ENCODE results near the gene BYSL.

The BYSL gene

GRCh38 chr6:41914869-41915530, 6.3 kb upstream of the BYSL start:
- DNase-seq, result no peak

- peak; percentile 33 for DNase-seq
These were observed 3.8 kb upstream of the BYSL start for GRCh38 chr6:41917528-41917927.

DNA sequence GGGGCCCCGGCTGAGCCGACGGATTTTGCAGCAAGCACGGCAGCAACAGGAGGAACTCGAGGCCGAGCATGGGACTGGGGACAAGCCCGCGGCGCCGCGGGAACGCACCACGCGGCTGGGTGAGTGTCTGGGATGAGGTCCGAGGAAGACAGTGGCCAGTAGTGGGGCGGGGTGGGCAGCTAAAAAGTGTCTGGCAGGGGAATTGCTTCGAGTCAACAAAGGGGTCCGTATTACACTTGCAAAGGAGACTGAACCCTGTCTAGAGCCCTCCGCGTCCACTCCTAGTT, 356 bp downstream of the BYSL start:
- DNase-seq, result no peak

GRCh38 chr6:41922154-41922553, 855 bp downstream of the BYSL start:
- DNase-seq, result no peak

DNA sequence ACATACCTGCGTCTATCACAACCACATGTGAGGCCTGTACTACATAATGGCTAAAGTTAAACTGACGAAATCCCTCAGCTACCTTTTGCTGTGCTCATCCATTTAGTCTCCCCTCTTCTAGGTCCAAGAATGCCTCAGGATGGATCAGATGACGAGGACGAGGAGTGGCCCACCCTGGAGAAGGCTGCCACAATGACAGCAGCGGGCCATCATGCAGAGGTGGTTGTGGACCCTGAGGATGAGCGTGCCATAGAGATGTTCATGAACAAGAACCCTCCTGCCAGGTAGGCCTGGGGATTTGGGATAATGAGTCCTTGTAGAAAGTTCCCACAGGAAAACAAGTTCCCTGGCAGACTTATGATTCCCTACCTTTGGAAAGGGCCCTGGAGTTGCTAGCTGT, 6.0 kb downstream of the BYSL start:
- no peak for DNase-seq

GRCh38 chr6:41929924-41930323, 8.6 kb downstream of the BYSL start:
- no peak for DNase-seq

- no peak for DNase-seq
These were observed 10.5 kb downstream of the BYSL start for GRCh38 chr6:41931792-41932191.

DNA sequence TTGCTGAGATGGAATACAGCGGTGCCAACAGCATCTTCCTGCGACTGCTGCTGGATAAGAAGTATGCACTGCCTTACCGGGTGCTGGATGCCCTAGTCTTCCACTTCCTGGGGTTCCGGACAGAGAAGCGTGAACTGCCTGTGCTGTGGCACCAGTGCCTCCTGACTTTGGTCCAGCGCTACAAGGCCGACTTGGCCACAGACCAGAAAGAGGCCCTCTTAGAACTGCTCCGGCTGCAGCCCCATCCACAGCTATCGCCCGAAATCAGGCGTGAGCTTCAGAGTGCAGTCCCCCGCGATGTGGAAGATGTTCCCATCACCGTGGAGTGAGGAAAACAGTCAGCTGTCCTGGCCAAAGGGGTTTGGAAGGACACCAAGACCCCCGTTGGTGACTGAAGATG, 11.1 kb downstream of the BYSL start:
- DNase-seq, result no peak

DNA sequence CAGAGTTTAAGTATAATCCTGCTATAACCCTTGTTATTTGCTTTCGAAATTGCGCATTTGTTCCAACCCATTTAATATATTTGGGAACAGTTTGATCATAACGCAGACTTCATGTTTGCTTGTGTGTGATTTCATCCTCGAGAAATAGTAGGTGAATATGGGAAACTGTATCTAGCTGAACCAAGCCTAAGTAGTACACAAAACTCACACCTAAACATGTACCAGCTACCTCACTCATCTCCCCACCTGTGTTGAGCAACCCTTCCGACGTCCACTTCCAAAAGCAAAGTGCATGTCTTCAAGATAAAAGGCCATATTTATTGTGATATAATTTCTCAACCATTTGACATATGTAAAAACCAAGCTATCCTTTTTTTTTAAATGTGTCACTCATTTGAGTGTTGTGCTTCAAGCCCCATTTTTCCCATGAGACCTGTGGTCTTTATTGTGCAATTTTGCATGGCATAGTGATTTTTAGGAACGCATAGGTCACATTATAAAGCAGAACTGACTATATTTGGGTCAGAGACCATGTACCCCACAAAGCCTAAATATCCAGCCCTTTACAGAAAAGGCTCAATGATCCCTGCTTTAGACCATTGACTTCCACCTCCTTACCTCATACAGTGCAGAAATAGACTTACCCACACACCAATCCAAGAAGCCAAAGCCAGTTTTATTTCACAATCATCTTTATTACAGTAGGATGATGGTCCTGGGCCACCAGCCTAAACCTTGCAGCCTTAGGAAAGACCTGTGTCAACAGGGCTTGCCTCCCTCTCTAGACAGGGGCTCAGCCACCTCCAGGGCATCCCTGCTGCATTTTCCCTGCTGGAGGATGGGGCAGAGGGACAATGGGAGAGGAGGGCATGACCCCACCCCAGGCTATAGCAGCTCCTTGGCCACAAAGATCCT, 13.2 kb downstream of the BYSL start:
- no peak for DNase-seq

DNA sequence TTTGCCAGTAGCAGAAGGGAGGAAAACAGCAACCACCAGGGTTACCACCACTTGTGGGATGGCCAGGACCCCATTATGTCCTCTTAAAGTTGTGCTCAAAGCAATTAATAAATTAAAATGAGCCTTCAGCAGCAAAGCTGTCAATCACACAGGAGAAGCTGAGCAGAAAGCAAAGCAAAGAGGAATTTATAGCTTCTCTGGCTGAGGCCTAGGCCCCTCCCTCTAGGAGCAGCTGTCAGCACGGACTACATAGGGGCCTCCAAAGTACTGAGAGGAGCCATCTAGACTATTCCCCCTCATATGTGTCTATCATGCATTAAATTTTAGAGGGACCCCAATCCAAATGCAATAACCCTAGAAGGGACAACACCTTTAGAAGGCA, 13.9 kb downstream of the BYSL start:
- no peak for DNase-seq

GRCh38 chr6:41935685-41936072, 14.4 kb downstream of the BYSL start:
- DNase-seq, result no peak

DNA sequence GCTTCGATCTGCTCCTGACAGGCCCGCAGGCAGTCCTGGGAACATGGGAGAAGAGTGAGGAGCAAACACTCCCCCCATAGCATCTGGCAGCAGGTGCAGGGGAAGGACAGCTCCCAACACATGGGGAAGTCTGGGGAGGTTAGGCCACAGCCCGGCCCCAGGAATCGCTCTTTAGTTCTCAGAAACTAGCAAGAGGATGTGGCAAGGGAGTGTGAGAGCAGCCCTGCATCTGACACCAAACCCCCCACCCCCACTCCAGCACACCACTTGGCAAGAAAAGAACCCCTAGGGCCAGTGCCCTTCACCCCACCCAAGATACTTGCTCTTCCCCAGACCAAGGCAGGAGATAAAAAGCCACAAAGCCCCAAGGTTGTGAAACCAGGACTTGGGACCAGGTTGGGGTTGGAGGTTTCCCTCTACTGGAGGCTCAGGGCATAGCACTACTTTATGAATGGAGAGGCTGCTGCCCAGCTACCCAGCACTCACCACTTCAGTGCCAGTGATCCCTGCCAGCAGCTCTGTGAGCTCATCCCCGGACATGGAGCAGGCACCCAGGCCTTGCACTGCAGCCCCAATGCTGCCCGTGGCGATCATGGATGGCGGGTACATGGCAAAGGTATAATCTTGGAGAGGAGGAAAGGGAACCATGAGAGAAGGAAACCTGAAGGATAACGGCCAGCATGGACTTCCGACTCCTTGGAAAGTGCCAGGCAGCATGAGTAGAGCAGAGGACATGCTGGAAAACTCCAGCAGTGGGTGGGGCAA, 15.0 kb downstream of the BYSL start:
- DNase-seq, result peak; percentile 69

- no peak for DNase-seq
These were observed 16.2 kb downstream of the BYSL start for GRCh38 chr6:41937472-41937860.

DNA sequence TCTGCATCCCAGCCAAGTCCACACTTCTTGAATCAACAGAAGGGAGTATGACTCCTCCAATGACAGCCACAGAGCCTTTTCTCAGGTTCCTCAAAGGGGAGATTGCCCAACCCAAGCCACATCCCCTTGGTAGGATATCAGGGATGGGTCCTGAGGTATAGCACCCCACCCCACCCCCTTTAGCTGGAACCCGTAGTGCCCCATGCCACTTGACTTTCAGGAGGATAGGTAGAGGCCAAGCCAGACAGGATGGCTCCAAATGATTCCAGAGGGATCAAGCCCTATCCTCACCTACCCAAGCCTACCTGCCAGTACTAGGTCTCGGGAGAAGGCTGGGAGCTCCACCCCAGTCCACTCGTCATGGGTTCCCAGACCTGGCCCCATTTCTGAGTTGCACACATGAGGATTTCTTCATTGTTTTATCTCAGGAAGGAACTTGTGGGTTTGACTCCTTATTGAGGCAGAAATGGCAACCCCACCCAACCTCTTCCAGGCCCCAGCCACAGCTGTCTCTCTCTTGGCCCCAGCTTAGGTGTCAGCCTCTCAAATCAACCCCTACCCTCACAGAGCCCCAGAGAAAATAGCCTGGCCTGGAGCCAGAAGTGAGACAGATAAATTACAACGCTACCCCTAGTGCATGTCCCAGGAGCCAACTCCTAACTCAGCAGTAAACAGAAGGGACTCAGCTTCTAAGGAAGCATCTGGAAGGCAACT, 16.7 kb downstream of the BYSL start:
- no peak for DNase-seq

DNA sequence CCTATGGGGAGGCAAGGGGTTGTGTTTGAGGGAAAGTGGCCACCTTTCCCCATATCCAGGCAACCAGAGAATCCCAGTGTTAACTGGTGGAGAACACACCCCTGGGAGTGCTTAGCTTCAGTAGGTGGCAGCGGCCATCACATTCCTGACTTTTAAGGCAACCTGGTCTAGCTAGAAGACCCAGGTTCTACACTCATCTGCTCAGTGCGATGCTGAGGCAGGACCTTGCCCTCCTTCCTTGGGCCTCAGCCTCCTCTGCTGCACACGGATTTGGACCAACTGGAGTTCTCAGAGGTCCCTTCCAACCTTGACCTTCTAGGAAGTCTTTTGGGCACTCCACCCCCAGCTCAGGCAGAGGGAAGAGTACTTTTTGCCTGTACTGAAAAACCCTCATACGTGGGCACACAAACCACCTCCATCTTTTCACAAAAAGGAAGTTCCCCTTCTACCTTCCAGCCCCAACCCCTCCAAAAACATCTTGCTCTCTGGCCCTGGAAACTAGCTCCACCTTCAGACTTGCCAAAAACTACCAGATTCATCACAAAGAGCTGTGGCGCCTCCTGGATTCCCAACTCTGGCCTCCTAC, 17.4 kb downstream of the BYSL start:
- no peak for DNase-seq

GRCh38 chr6:41939176-41939847, 18.0 kb downstream of the BYSL start:
- peak; percentile 55 for DNase-seq

- peak; percentile 52 for DNase-seq
These were observed 18.8 kb downstream of the BYSL start for GRCh38 chr6:41939848-41940758.

DNA sequence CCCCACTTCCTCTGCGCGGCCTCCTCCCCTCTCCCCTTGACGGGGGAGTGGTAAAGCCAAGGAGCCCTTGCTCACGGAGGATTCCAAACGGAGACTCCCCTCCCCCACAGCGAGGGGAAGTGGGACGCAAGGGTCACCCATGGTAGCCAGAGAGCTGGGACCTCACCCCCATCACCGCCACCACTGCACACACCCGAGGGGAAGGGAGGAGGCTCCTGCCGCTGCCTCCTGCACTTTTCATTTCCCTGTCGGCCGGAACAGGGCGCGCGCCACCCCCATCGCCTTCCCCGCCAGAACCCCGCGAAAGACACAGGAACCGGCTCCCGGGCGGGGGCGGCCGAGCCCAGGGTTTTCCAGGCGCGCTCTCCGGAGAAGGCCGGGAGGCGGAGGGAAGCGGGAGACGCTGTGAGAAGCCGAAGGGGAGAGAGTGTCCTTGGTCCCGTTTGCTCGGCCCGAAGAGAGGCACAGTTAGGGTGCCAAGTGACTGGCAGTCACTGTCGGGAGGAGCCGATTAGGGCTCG, 19.5 kb downstream of the BYSL start:
- peak; percentile 47 for DNase-seq

- peak; percentile 90 for DNase-seq
These were observed 20.2 kb downstream of the BYSL start, which contains the start of gene CCND3 for GRCh38 chr6:41941280-41942066. TSS of gene CCND3 (minus strand) at chr6:41941808. CDS start at chr6:41941649, 159 bp downstream.

Data from stimulated activated CD4-positive, alpha-beta T cell treated with anti-CD3 and anti-CD28 coated beads, Interleukin-1b, Interleukin-23, amount 100 ng/mL, for 48 hours (primary cell).